ENCODE results near the gene SUPT3H.

The SUPT3H gene

DNA sequence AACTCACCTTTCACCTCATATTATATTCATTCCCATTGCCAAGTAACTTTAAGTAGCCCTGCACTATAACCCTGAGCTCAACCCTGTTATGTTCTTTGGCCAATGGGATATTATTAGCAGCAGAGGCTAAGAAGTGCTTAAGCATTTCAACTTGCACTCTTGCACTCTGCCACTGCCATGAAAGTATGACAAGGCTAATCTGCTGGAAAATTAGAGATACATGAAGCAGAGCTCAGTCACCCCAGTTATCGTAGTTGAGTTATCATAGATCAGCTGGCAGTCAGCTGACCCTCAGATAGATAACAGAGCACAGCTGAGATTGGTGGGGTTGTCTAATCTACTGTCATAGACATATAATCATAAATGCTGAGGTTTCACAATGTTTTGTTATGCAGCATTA, 259.0 kb downstream of the SUPT3H start:
- no peak for DNase-seq (ENCODE audit: low read depth in 2 of 2)

DNA sequence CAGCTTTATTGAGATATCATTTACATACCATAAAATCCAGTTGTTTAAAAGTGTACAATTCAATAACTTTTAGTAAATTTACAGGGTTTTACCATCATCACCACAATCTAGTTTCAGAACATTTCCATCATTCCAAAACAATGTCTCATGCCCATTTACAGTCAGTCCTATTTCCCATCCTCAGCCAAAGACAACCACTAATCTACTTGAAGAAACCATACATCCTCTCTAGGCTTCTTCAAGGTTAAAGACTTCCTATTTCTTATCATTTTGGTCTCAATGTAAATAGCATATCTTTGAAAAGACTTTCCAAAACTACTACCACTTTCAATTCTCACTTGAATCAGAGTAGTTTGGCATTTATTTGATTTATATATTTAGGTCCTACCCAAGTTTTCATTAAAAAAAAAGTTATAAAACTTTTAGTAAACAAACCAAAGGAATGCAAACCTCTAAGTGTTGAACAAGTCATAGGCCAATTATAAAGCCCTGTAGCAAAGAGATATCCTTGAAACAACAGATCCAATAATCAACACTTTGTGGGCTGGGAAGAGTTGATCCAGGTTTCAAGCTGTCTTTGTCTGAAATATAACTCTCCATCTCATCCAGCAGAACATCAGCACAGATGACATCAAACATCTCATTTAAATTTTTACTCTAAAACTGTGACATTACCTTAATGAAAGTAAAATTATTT, 260.9 kb downstream of the SUPT3H start:
- DNase-seq (ENCODE audit: low read depth in 2 of 2): no peak

DNA sequence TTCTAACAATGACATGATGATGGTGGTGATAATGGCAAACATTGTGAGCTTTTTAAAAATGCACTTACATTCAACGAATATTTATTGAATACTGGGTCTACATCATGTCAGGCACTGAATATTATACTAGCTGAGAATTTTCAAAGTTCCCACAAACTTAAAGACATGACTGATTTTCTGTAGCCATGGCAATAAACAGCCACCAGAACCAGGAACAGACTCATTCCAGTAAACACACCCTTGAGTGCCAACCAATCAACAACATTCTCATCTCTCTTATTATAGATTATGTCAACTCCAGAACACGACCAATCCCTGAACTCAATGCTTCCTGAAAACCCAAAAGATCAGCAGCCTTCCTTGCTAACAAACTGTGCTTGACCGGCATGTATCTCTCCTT, 262.0 kb downstream of the SUPT3H start:
- DNase-seq (ENCODE audit: low read depth in 2 of 2): no peak

- no peak for DNase-seq (ENCODE audit: low read depth in 2 of 2)
Observed at GRCh38 chr6:45112711-45113110, 265.0 kb downstream of the SUPT3H start.

DNA sequence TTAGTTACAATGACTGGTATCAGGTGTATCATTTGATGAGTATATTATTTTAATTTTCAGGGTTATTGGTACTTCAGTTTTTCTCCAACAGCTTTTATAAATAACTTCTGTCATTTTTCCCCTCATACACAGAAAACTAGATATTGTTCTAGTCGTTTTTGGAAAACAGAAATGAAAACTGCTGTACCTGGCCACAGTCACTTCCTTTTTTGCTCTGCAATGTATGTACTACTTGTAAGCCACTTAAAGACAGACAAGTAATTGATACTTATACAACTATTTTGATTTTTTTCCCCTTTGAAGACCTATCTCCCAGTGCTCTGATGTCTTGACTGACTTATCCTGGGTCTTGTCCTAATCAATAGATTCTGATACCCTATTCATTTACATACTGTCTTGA, 268.2 kb downstream of the SUPT3H start:
- DNase-seq (ENCODE audit: low read depth in 2 of 2): no peak

DNA sequence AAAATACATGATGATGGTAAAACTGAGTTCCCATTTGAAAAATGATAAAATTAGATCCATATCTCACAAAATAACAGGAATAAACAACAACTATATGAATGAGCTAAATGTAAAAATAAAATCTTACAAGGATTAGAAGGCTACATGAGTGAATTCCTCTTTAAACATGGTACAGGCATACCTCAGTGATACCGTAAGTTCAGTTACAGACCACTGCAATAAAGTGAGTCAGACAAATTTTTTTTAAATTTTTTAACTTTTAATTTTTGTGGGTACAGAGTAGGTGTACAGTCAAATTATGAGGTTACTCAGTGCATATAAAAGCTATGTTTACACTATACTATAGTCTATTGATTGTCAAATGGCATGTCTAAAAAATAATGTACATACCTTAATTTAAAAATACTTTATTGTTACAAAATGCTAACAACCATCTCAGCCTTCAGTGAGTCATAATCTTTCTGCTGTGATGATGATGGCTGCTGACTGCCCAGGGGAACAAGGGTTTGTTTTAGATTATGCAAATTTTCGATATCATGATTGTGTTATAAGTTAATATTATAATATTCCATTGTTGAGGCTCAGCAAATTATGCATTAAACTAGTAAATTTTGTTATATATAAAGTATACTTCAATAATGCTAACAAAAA, 272.4 kb downstream of the SUPT3H start:
- no peak for DNase-seq (ENCODE audit: low read depth in 2 of 2)

GRCh38 chr6:45104429-45104828, 273.3 kb downstream of the SUPT3H start:
- DNase-seq (ENCODE audit: low read depth in 2 of 2): no peak

- no peak for DNase-seq (ENCODE audit: low read depth in 2 of 2)
Observed at GRCh38 chr6:45098256-45098655, 279.5 kb downstream of the SUPT3H start.

DNA sequence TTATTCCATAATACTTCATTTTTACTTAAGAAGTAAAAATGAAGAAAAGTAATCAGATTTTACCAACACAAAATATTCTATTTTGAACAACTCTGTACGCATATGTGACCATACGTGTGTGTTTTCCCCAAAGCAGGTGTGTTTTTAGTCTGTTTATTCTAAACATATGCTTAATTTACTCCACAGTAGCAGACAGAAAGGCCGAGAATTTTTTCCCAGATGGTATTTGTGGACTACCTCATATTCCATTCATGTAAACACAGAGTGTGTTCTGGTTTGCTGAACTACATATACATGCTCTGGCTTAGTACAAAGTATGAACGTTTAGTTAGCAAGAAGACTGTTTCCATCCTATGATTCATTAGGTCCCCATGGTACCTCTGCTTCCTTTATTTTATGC, 282.9 kb downstream of the SUPT3H start:
- no peak for DNase-seq (ENCODE audit: low read depth in 2 of 2)

- no peak for DNase-seq (ENCODE audit: low read depth in 2 of 2)
Observed at GRCh38 chr6:45092135-45092534, 285.6 kb downstream of the SUPT3H start.

DNA sequence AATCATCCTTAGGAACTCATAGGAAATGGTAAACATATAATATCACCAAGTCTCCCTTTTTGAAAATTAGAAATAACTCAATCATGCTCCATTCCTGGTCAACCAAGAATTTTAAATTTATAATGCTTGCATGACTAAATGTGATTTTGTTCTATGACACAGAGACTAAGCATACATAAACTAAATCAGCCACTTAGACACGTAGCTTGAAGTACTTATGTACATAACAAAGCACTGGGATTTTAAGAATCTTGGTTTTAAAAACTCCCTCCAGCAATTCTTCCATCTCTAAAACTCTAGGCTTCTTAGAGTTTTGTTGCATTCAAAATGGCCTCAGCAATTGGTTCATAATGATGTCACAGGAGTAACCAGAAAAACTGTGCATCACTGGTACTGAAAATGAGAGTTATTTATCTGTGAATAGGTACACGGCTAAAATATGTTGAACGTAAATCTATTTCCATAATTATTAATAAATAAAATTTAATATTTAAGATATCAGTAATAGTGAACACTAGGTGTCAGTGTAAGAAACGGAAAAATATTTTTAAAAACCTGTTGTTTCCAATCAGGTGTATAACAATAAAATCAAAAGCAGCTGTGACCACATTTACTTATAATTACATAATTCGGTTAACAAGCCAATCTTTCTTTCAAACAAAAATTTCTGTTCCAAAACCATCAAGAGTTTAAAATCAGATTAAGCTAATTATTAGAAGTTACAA, 291.2 kb downstream of the SUPT3H start:
- DNase-seq (ENCODE audit: low read depth in 2 of 2): no peak

DNA sequence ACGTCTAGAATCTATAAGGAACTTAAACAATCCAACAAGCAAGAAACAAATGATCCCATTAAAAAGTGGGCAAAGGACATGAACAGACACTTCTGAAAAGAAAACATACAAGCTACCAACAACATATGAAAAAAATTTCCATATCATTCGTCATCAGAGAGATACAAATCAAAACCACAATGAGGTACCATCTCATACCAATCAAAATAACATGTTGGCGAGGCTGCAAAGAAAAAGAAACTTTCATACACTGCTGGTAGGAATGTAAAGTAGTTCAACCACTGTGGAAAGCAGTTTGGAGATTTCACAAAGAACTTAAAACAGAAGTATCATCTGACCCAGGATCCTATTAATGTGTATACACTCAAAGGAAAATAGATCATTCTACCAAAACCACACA, 293.5 kb downstream of the SUPT3H start:
- DNase-seq (ENCODE audit: low read depth in 2 of 2): no peak

GRCh38 chr6:45082091-45082490, 295.6 kb downstream of the SUPT3H start:
- no peak for DNase-seq (ENCODE audit: low read depth in 2 of 2)

DNA sequence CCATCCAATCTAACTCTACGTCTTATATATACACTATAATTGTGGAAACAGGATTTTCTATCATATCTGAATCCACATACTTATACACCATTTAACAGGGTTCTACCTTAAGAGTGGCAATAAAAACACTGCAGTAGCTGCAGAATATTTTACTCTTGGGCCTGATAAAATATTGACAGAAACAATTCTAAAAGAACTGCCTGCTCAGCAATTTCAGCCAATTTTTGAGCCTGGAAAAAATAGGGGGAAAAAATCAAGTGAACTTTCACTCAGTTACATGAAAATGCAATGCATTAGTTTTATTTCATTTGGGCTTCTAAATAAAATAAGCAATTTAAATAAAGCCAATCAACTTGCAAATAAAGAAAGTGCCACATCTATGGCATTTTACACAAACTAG, 296.1 kb downstream of the SUPT3H start:
- DNase-seq (ENCODE audit: low read depth in 2 of 2): no peak

DNA sequence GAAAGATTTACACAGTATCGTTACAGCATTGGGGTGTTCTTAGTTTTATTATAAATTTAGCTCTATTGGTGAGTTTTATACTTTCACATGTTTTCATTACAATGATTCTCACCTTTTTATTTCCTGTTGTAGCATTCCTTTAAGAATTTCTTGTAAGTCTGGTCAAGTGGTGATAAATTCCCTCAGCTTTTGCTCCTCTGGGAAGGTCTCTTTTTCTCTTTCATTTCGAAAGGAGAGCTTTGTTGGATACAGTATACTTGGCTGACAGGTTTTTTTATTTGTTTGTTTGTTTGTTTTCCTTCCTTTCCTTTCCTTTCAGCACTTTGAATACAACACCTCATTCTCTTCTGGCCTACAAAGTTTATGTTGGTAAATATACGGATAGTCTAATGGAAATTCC, 299.3 kb downstream of the SUPT3H start:
- no peak for DNase-seq (ENCODE audit: low read depth in 2 of 2)

GRCh38 chr6:45076217-45076930, 301.4 kb downstream of the SUPT3H start:
- DNase-seq (ENCODE audit: low read depth in 2 of 2): no peak

DNA sequence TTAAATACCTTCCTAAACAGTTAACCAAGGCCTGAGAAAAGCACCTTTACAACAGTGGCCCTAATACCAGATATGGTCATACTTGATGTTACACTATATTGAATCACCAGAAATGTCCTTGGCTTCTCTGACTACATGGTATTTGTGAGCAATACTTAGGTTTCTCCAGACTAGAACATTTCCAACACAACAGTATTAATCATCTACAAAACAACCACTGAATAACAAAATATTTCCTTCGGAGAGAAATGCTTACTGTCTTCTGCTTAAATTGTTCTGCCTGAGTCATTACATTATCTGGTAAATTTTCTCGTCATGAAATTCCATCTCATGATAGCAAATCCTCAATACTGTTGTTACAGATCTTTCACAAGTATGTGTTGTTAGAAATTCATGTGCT, 302.5 kb downstream of the SUPT3H start:
- no peak for DNase-seq (ENCODE audit: low read depth in 2 of 2)

- DNase-seq (ENCODE audit: low read depth in 2 of 2): no peak
Observed at GRCh38 chr6:45074439-45074838, 303.3 kb downstream of the SUPT3H start.

- DNase-seq (ENCODE audit: low read depth in 2 of 2): no peak
Observed at GRCh38 chr6:45073771-45074170, 304.0 kb downstream of the SUPT3H start.

DNA sequence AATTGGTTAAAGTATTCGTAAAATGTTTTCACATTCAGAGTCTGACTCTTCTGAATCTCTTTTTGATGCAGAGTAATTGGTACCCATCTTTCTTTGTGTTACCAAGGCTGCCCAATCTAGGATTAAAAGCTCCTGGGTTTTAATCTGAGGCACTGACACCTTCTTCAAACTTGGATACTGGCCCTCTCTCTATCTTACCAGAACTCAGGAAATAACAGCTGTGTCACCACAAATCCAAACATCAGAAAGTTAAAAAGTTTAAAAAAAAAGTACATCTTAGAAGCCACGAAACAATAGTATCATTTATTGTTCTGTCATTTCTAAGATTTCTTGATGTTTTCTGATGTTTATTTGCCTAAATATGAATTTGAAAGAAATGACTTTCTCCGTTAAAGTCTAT, 305.1 kb downstream of the SUPT3H start:
- no peak for DNase-seq (ENCODE audit: low read depth in 2 of 2)

DNA sequence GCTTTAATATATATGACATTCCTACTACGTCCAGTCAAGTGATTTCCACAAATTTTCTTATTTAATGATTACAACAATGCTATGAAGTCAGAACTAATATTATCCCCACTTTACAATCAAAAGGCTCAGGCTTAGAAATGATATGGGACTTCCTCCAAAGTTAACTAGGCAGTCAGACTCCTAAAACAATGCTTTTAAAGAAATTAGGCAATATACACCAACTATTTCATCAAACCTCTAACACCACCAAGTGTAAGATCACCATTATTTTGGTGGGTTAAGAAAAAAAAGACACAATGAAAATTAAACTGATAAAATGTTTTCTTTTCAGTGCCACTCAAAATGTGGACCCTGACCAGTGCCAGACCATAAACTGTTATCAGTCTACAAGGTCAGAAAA, 305.7 kb downstream of the SUPT3H start:
- no peak for DNase-seq (ENCODE audit: low read depth in 2 of 2)

GRCh38 chr6:45069091-45069490, 308.6 kb downstream of the SUPT3H start:
- DNase-seq (ENCODE audit: low read depth in 2 of 2): no peak
